ENCODE data around the gene NDST3.

The NDST3 gene

GRCh38 chr4:118173956-118174725, 139.9 kb downstream of the NDST3 start:
- Mint-ChIP-seq H3K9me3 (peaks cover 5% of the 10 kb centered on the region), H3K4me3 (peak overlapping the region; percentile 54), H3K27me3 (ENCODE audit: low read depth) (peaks cover 5% of the 10 kb centered on the region), H3K27ac (peak overlapping the region; percentile 32), H3K36me3 (ENCODE audit: low read depth) (peaks cover 4% of the 10 kb centered on the region), H3K4me1 (ENCODE audit: low read depth) (peaks cover 43% of the 10 kb centered on the region)
- DNase-seq (ENCODE audit: low spot score): peak; percentile 50

GRCh38 chr4:118175506-118175905, 141.2 kb downstream of the NDST3 start:
- Mint-ChIP-seq H3K4me3 (peak overlapping the region; percentile 68), H3K9me3 (peaks cover 5% of the 10 kb centered on the region), H3K27ac (peak overlapping the region; percentile 70), H3K27me3 (ENCODE audit: low read depth) (peaks cover 5% of the 10 kb centered on the region), H3K4me1 (ENCODE audit: low read depth) (peaks cover 43% of the 10 kb centered on the region), H3K36me3 (ENCODE audit: low read depth) (peaks cover 4% of the 10 kb centered on the region)
- DNase-seq (ENCODE audit: low spot score): peak; percentile 15

GRCh38 chr4:118177126-118177525, 142.8 kb downstream of the NDST3 start:
- H3K27me3 Mint-ChIP-seq (ENCODE audit: low read depth): peaks cover 5% of the 10 kb centered on the region
- H3K36me3 Mint-ChIP-seq (ENCODE audit: low read depth): peaks cover 4% of the 10 kb centered on the region
- peaks cover 5% of the 10 kb centered on the region for H3K9me3 Mint-ChIP-seq
- H3K4me1 Mint-ChIP-seq (ENCODE audit: low read depth): peaks cover 36% of the 10 kb centered on the region
- H3K27ac Mint-ChIP-seq: no peak overlapping the region
- DNase-seq (ENCODE audit: low spot score): no peak
- H3K4me3 Mint-ChIP-seq: no peak overlapping the region

GRCh38 chr4:118180776-118181175, 146.5 kb downstream of the NDST3 start:
- Mint-ChIP-seq H3K36me3 (ENCODE audit: low read depth) (peaks cover 4% of the 10 kb centered on the region), H3K27me3 (ENCODE audit: low read depth) (peaks cover 5% of the 10 kb centered on the region), H3K4me3 (no peak overlapping the region), H3K4me1 (ENCODE audit: low read depth) (peaks cover 10% of the 10 kb centered on the region), H3K9me3 (peaks cover 5% of the 10 kb centered on the region), H3K27ac (no peak overlapping the region)
- DNase-seq (ENCODE audit: low spot score): no peak

GRCh38 chr4:118190903-118191302, 156.6 kb downstream of the NDST3 start:
- Mint-ChIP-seq H3K36me3 (ENCODE audit: low read depth) (no peaks in the 10 kb centered on the region), H3K4me1 (ENCODE audit: low read depth) (no peaks in the 10 kb centered on the region), H3K27me3 (ENCODE audit: low read depth) (no peaks in the 10 kb centered on the region), H3K4me3 (no peak overlapping the region), H3K27ac (no peak overlapping the region), H3K9me3 (peaks cover 6% of the 10 kb centered on the region)
- no peak for DNase-seq (ENCODE audit: low spot score)

- Mint-ChIP-seq H3K4me3 (no peak overlapping the region), H3K27me3 (ENCODE audit: low read depth) (peaks cover 2% of the 10 kb centered on the region), H3K9me3 (peaks cover 6% of the 10 kb centered on the region), H3K36me3 (ENCODE audit: low read depth) (no peaks in the 10 kb centered on the region), H3K4me1 (ENCODE audit: low read depth) (no peaks in the 10 kb centered on the region), H3K27ac (no peak overlapping the region)
- DNase-seq (ENCODE audit: low spot score): no peak
These were observed 159.1 kb downstream of the NDST3 start for GRCh38 chr4:118193421-118193820.

GRCh38 chr4:118206627-118207026, 172.3 kb downstream of the NDST3 start:
- Mint-ChIP-seq H3K4me3 (no peak overlapping the region), H3K4me1 (ENCODE audit: low read depth) (no peaks in the 10 kb centered on the region), H3K36me3 (ENCODE audit: low read depth) (no peaks in the 10 kb centered on the region), H3K9me3 (peaks cover 23% of the 10 kb centered on the region), H3K27me3 (ENCODE audit: low read depth) (peaks cover 7% of the 10 kb centered on the region), H3K27ac (no peak overlapping the region)
- no peak for DNase-seq (ENCODE audit: low spot score)

- DNase-seq (ENCODE audit: low spot score): no peak
- peaks cover 5% of the 10 kb centered on the region for H3K27me3 Mint-ChIP-seq (ENCODE audit: low read depth)
These were observed 178.8 kb downstream of the NDST3 start for GRCh38 chr4:118213101-118213500.

GRCh38 chr4:118215826-118216225, 181.5 kb downstream of the NDST3 start:
- DNase-seq (ENCODE audit: low spot score): no peak
- Mint-ChIP-seq H3K4me1 (ENCODE audit: low read depth) (peaks cover 6% of the 10 kb centered on the region), H3K9me3 (no peaks in the 10 kb centered on the region), H3K27ac (no peak overlapping the region), H3K4me3 (no peak overlapping the region), H3K36me3 (ENCODE audit: low read depth) (no peaks in the 10 kb centered on the region), H3K27me3 (ENCODE audit: low read depth) (peaks cover under 1% of the 10 kb centered on the region)

More at GRCh38 chr4:118213101-118213500, 178.8 kb downstream of the NDST3 start:
- H3K9me3 Mint-ChIP-seq: no peaks in the 10 kb centered on the region
- H3K4me1 Mint-ChIP-seq (ENCODE audit: low read depth): no peaks in the 10 kb centered on the region
- no peaks in the 10 kb centered on the region for H3K36me3 Mint-ChIP-seq (ENCODE audit: low read depth)
- no peak overlapping the region for H3K4me3 Mint-ChIP-seq
- no peak overlapping the region for H3K27ac Mint-ChIP-seq

GRCh38 chr4:118221227-118221800, 187.0 kb downstream of the NDST3 start:
- DNase-seq (ENCODE audit: low spot score): no peak
- Mint-ChIP-seq H3K27ac (no peak overlapping the region), H3K36me3 (ENCODE audit: low read depth) (no peaks in the 10 kb centered on the region), H3K4me1 (ENCODE audit: low read depth) (peaks cover 9% of the 10 kb centered on the region), H3K27me3 (ENCODE audit: low read depth) (peaks cover 3% of the 10 kb centered on the region), H3K9me3 (no peaks in the 10 kb centered on the region), H3K4me3 (no peak overlapping the region)

GRCh38 chr4:118224243-118224829, 190.1 kb downstream of the NDST3 start:
- DNase-seq (ENCODE audit: low spot score): no peak
- Mint-ChIP-seq H3K4me1 (ENCODE audit: low read depth) (peaks cover 9% of the 10 kb centered on the region), H3K27ac (no peak overlapping the region), H3K4me3 (no peak overlapping the region), H3K9me3 (no peaks in the 10 kb centered on the region), H3K36me3 (ENCODE audit: low read depth) (no peaks in the 10 kb centered on the region), H3K27me3 (ENCODE audit: low read depth) (peaks cover 3% of the 10 kb centered on the region)

GRCh38 chr4:118225511-118225910, 191.2 kb downstream of the NDST3 start:
- Mint-ChIP-seq H3K4me3 (no peak overlapping the region), H3K9me3 (no peaks in the 10 kb centered on the region), H3K4me1 (ENCODE audit: low read depth) (peaks cover 3% of the 10 kb centered on the region), H3K27me3 (ENCODE audit: low read depth) (peaks cover 3% of the 10 kb centered on the region), H3K36me3 (ENCODE audit: low read depth) (no peaks in the 10 kb centered on the region), H3K27ac (no peak overlapping the region)
- DNase-seq (ENCODE audit: low spot score): no peak

- peaks cover 1% of the 10 kb centered on the region for H3K4me1 Mint-ChIP-seq (ENCODE audit: low read depth)
- H3K4me3 Mint-ChIP-seq: no peak overlapping the region
- no peak for DNase-seq (ENCODE audit: low spot score)
- H3K36me3 Mint-ChIP-seq (ENCODE audit: low read depth): no peaks in the 10 kb centered on the region
- H3K27ac Mint-ChIP-seq: no peak overlapping the region
- no peaks in the 10 kb centered on the region for H3K9me3 Mint-ChIP-seq
- H3K27me3 Mint-ChIP-seq (ENCODE audit: low read depth): peaks cover 3% of the 10 kb centered on the region
These were observed 192.2 kb downstream of the NDST3 start for GRCh38 chr4:118226311-118227010.

- peaks cover 5% of the 10 kb centered on the region for H3K27me3 Mint-ChIP-seq (ENCODE audit: low read depth)
- no peak overlapping the region for H3K4me3 Mint-ChIP-seq
- H3K36me3 Mint-ChIP-seq (ENCODE audit: low read depth): no peaks in the 10 kb centered on the region
- H3K27ac Mint-ChIP-seq: no peak overlapping the region
- no peak for DNase-seq (ENCODE audit: low spot score)
- H3K4me1 Mint-ChIP-seq (ENCODE audit: low read depth): no peaks in the 10 kb centered on the region
- no peaks in the 10 kb centered on the region for H3K9me3 Mint-ChIP-seq
These were observed 201.4 kb downstream of the NDST3 start for GRCh38 chr4:118235566-118236120.

Measured in T-helper 2 cell treated with Interferon-gamma antibody and Interleukin-4, amounts not matched to agents 5 μg/mL and 100 μg/mL, for 36 hours (primary cell).